ENCODE data around the gene NAA80.

NAA80 gene, protein sequence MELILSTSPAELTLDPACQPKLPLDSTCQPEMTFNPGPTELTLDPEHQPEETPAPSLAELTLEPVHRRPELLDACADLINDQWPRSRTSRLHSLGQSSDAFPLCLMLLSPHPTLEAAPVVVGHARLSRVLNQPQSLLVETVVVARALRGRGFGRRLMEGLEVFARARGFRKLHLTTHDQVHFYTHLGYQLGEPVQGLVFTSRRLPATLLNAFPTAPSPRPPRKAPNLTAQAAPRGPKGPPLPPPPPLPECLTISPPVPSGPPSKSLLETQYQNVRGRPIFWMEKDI

DNA sequence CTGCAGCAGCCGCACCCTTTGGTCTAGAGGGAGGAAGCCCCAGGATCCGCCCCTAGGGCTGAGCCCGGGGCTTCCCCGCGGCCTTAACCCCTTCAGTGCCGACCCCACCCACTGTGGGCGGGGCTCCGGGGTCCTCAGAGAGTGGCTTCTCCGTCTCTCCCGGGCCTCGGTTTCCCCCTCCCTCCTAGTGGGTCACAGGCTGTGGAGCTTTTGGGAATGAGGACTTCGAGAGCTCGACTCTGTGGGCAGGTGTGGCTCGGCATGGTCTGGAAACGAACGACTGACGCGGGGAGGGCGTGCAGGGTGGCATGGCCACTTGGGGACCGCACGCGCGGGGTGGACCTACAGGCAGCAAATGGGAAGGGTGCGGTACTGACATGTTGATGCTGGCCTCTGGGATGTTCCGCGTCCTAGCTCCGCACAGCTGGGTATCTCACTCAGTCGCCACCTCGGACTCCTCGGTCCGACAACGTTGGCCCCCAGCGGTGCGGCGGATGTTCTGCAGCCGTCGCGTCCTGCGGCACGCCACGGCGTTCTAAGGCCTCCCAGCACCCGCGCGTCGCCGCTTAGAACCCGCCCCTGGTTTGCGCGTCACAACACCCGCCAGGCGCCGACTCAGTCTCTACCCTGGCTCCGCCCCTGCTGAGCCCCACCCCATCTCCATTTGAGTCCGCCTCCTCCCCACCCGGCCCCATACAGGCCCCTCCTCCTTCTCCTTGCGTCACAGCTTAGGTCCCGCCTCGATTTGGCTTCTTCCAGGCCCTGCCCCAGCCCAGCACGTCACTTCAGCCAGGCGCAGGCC, at the start of gene NAA80, which contains the start of gene HYAL3:
NAA80 (minus strand) TSS at position 570 of the 802 bp plus-strand sequence. CDS start 1,942 bp downstream, outside the sequence.
HYAL3 (minus strand) TSS at position 570 of the 802 bp plus-strand sequence. CDS start 3,803 bp downstream, outside the sequence.
- peak; percentile 99 for DNase-seq (ENCODE audit: low read depth in 2 of 2)

DNA sequence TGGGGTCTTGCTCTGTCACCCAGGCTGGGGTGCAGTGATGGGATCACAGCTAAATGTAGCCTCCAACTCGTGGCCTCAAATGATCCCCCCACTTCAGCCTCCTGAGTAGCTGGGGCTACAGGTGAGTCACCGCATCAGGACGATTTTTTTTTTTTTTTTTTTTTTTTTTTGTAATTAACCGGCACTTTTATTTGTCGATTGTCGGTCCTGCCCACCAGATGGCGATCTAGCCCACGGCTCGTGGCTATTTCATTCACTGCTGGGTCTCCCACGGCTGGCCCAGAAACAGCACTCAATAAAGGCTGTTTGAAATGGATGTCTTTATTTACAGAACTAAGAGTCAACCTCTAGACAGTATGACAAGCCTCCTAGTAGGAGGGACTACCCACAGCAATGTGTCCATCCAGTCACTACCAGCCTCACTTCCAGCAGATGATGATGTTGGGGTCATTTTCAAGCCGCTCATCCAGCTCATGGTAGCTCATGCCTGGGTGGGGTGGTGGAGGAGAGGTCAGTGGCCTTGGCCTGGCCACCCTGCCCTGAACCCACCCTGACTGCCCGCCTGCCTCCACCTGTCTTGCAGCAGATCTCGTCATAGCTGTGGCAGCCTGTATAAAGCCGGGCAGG, 48.1 kb upstream of the NAA80 start:
- peak; percentile 58 to 64 for DNase-seq (ENCODE audit: low read depth in 2 of 2)

DNA sequence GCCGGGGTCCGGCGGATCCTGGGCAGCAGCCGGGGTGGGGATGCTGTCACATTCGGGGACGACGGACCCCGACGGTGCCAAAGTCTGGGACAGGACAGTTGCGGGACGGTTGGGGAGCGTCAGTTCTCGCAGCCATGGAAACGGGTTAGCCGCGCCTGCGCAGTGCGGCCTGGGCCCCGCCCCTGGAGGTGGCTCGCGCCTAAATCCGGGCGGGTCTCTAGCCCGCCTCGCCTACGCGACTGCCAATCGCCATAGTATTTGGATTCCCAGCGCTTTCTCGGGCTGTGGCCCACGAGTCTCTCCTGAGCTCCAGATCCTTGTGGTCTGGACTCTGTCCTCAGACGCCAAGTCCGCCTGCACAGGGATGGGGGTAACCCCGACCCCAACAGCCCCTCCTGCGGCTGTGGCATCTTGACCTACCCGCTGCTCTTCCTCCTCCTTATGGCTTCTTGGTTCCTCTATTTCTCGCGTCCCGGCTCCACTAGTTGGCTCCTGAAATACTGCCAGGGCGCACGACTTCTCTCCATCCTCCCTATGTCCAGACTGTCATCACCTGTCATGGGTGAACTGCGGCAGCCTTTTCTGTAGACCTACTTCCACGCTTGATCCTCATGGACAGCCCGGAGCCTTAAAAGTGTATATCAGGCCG, 46.5 kb upstream of the NAA80 start, which contains the start of gene ZMYND10:
ZMYND10 (minus strand) TSS at position 147 of the 649 bp plus-strand sequence. CDS start 153 bp downstream, outside the sequence.
- peak; percentile 56 to 74 for DNase-seq (ENCODE audit: low read depth in 2 of 2)

DNA sequence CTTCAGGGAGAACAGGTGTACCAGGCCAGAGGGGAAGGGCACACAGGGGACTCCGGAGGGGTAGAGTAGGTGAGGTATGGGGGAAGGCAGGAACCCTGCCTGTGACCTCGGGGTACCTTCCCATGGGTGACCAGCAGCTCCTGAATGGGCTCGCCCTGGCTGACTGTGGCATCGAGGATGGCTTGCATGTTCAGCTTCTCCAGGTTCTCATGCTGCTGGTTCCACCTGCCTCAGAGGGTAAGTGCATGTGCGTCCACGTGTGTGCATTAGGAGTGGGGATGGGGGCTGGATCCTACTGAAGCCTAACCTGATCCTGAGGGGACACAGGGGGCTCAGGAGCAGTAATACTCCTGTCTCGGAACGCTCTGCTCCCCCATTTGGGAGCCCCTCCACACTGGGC, 45.8 kb upstream of the NAA80 start:
- DNase-seq (ENCODE audit: low read depth in 2 of 2), result no peak

DNA sequence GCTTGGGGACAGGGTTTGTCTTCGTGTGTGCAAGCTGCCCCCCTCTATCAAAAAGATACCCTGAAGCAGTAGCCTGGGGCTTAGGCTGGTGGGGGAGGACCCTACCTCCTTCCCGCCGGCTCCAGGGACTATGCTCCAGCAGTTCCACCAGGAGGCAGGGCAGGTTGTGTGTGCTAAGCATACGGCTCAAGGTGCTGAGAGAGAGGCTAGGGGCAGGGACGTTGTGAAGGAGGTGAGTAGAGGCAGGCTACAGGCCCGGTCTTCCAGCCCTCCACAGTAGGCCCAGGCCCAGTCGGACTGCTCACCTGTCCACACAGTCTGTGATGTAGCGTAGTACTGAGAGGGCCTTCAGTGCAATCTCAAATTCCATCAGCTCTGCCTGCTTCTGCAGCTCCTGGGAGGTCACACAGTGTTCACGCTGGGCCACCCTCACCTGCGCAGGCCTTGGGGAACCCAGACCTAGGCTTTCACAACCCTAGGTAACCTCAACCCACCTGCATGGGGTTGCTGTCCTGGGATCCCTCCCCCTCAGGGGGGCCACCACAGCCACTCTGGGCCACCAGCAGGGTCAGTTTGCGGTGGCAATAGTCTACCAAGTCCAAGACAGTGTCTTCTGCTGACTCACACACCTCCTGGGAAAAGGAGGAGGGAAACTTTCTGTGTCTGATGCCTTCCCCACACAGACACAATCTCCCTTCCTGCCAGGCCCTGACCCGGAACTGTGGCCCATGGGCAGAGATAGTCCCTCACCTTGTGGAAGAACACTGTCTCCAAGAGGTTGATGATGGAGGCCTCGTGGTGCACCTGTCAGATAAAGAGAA, 43.8 kb upstream of the NAA80 start:
- no peak for DNase-seq (ENCODE audit: low read depth in 2 of 2)

DNA sequence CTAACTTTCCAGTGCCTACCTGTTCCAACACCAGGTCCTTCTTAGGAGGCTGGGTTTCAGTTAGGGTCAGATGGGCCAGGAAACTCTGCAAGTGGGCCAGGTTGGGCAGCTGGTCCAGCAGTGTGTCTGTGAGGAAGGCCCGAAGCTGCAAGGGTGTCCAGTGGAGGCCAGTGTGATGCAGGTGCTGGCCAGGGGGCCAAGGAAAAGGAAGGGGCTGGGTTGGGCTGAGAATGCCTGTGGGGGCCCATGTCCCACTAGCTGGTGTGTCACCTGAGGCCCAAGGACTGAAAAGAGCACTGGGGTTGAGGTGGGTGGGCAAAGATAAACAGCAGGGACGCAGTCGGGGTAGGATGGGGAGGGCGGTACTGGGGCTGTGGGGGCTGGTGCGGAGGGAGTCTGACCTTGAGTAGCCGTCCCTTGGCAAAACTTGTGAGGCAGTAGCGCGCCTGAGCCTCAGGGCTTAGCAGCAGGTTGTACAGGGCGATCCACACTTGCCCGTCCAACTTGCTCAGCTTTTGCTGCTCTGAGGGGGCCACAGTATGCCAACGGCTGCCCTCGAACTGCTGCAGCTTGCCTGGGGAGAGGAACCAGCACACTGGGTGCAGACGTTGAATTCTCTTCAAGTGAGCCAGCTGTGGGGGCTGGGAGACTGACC, 42.9 kb upstream of the NAA80 start:
- DNase-seq (ENCODE audit: low read depth in 2 of 2), result no peak

DNA sequence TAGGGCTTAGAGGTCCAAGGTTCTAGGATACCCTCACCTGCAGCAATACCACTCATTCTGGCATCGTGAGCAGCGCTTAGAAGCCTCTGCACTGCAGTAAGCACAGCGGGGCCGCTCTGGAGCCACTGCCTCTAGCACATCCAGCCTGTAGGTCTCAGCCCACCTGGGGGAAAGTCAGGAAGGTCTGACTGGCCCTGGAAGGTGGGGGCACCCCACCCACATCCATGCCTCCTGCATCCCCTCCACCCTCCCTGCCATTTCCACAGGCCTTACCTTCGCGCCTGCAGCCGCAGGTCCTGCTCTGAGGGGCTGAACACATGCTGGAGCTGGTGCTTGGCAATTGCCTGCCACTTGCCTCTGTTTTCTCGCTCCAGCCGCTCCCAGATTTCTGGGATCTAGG, 42.3 kb upstream of the NAA80 start:
- no peak for DNase-seq (ENCODE audit: low read depth in 2 of 2)

DNA sequence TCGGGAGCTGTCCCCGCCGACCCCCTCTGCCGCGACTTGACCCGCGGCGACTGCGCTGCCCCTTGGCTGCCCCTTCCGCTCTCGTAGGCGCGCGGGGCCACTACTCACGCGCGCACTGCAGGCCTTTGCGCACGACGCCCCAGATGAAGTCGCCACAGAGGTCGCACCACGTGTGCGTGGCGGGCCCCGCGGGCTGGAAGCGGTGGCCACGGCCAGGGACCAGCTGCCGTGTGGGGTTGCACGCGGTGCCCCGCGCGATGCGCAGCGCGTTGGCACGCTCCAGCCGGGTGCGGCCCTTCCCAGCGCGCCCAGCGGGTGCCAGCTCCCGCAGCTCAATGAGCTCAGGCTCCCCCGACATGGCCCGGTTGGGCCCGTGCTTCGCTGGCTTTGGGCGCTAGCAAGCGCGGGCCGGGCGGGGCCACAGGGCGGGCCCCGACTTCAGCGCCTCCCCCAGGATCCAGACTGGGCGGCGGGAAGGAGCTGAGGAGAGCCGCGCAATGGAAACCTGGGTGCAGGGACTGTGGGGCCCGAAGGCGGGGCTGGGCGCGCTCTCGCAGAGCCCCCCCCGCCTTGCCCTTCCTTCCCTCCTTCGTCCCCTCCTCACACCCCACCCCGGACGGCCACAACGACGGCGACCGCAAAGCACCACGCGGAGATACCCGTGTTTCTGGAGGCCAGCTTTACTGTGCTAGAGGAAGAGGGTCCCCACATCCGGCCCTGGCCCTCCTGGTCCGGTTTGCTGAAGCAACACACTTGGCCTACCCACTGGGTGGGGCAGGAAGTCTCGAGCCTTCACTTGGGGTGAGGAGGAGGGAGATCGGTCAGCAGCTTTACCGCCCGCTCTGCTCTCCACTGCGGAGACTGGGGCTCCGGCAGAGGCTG, 41.5 kb upstream of the NAA80 start, which contains the start of gene RASSF1:
RASSF1 (minus strand) TSS at position 389 of the 882 bp plus-strand sequence; CDS start at position 358, 31 bp downstream.
- peak in 1 of 2 donors; percentile 71 for DNase-seq (ENCODE audit: low read depth in 2 of 2)

DNA sequence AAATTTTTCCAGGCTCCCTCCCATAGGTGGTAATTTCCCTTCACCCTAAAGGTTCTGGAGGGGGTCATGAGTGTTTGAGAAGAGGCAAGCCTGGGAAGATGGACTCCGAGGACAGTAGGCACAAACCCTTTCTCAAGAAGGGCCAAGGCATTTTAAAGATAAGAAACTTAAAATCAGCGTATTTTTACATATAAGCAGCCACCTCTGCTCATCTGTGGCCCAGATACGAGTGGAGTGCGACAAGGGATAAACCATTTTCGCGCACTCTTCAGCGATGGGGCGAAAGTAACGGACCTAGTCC, 40.9 kb upstream of the NAA80 start:
- DNase-seq (ENCODE audit: low read depth in 2 of 2), result no peak

DNA sequence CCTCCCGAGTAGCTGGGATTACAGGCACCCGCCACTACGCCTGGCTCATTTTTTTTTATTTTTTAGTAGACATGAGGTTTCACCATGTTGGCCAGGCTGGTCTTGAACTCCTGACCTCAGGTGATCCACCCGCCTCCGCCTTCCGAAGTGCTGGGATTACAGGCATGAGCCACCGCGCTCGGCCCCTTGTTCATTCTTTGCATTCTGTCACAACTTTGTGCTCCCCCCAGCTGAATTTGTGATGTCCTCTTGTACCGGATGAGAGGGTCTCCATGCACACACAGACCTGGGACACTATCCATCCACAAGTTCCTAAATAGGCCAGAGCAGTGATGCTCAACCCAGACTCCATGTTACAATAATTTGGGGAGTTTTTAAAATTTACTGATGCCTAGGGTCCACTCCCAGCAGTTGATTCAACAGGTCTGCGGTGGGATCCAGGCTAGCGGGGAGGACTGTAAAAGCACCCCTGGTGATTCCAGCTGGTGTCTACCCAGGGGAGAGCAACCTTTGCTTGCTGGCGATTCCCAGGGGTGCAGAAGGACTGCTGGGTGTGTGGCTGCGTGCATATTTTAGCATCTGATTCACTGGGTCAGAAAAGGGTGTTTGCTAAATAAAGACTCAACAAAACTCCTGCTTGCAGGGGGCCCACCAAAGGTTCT, 40.4 kb upstream of the NAA80 start:
- no peak for DNase-seq (ENCODE audit: low read depth in 2 of 2)

DNA sequence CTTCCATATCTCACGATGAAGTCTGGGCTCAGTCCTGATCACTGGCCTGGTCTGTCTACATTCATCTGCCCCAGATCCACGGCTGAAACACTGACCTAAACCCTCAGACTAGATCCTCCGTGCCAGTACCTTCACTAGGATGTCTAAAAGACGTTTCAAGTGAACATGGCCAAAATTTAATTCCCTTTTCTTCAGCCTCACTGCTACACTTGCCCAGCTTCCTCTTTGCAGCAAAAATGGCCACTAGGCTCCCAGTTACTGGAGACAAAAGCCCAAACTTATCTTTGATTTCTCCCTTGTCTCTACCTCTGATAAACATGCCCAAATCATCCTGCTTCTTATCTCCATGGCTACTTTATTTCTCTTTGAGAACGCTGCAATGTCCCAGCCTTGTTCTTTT, 39.8 kb upstream of the NAA80 start:
- no peak for DNase-seq (ENCODE audit: low read depth in 2 of 2)

DNA sequence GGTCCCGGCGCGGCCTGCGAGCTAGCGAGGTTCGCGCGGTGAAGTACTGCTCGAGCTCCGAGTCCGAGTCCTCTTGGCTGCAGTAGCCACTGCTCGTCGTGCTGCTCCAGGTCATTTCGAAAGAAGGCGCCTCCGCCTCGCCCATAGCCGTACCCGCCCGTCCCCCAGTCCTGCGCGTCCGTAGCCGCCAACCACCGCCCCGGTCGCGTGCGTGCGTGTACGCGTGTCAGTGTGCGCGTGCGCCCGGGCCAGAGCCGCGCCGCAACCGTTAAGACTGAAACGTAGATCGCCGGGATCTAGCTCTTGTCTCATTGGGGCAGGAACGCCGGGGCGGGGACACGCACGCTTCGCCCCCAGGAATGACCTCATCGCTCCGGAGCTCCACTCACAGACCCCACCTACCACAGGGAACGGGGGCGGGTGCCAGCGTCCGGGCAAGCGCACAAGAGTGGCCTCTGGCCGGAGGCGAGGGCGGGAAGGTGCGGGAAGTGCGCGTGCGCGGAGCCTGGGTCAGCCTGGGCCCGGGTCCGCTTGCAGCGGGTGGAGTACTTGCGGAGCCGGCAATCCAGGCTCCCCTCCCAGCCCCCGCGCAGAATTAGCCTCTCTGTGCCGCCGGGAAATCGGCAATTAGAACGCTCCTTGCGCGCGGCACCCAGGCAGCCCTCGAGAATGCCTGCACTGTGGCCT, 38.1 kb upstream of the NAA80 start:
- peak; percentile 94 to 97 for DNase-seq (ENCODE audit: low read depth in 2 of 2)

DNA sequence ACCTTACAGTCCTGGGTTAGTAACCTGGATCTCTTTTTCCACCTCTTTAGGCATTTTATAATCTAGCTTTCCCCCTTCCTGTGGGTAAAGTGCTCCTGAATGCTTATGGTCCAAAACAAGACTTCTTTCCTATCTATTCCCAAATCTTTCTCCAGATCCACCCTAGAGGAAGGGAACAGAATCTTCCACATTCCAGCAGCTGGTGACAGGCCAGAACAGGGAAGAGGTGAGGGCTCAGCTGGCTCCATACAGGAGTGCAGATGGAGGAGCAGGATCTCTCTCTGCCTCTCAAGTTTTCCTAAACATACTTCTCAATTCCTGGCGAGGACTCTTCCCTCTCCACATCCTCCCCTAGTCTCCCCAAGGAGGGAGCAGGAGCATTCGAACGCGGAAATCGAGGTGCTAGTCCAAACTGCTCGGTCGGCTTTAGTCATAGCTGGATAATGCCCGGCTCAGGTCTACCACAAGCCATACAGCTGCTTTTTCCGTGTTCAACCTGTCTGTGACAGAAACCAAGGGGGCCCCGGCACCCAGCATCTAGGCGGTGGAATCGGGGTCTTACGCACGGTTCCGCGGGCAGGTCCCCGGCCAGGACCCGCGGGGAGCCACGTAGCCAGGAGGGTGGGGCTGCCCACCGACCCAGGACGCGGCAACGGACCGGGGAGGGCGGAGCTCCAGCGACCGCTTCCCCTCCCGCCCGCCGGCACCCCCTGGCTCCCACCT, 37.4 kb upstream of the NAA80 start:
- no peak for DNase-seq (ENCODE audit: low read depth in 2 of 2)

DNA sequence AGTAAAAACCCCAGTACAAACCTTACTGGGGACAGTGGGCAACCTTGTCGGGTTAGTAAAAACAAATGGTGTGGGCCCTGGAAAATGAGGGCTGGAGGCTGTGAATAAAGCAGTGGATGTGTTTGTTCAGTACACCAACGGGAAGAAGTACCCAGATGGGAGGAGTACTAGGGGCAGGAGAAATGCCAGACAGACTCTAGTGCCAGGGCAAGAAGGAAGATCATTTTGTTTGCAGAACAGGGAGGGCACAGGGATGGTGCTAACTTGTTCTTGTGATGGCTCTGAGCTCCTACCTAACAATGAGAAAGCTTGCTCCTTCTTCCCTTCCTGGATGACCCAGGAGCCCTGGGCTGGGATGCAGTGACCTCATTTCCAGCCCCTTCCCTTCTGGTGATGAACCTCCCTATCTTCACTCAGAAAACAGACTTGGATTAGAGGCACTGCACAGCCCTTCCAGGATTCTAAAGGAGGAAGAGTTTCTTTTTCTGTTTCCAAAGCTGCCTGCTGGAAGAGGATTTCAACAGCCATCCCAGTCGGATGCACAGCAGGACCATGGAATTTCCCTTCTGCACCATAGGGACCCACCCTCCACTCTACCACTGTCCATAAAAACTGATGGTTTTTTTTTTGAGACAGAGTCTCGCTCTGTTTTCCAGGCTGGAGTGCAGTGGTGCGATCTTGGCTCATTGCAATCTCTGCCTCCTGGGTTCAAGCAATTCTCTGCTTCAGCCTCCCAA, 35.3 kb upstream of the NAA80 start:
- DNase-seq (ENCODE audit: low read depth in 2 of 2), result no peak

DNA sequence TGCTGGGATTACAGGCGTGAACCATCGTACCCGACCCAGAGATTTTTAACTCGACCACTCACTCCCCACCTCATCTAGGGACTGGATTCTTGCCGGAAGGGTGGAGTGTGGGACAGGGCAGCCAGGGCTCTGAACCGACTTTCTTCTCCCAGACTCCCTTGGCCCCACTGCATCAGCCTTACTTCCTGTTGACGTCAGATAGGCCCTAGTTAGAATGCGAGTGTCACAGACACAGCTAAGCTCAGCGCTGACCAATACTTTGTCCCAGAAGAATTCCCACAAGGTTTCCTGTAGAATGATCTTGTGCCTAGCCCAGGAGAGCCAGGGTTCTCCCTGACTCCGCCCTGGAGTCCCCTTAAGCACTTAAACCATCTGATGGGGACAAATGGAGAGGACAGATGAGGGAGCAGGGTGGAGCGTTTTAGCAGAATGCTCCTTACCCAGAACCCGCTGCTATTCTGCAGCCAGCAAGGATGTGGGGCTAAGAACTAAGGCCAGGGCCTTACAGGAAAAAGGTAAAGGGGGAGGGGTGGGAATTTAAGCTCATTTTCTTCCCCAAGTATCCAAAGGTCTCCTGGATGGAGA, 34.6 kb upstream of the NAA80 start:
- no peak for DNase-seq (ENCODE audit: low read depth in 2 of 2)

DNA sequence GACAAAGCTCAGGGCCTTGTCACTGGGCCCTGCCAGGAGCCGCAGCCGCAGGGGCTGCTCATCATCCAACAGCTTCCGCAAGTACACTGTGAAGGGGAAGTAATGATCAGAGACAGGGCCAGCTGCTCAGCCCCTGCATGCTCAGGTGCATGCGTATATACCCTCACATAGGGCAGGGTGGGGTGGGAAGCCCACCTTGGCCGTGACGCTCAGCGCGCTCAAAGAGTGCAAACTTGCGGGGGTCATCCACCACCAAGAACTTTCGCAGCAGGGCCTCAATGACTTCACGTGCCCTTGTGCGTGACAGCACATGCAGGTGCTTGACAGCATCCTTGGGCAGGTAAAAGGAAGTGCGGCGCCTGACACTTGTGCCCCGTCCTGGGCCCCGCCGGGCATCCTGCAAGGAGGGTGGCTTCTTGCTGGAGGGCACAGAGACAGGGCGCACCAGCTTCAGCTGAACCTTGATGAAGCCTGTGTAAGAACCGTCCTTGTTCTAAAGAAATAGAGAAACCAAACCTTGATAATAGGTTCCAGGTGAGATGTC, 32.2 kb upstream of the NAA80 start:
- DNase-seq (ENCODE audit: low read depth in 2 of 2), result no peak
